RWPE1 (cell line): Measurements from ENCODE around the gene IARS1.

Experiments used
- CTCF ChIA-PET: fragments of 350-600 bp; sonication (Branson Sonifier 250); formaldehyde crosslinking; extraction: SDS; loops from one replicate; lab custom pipeline; 2021; lab: Yijun Ruan, JAX
- POLR2A ChIA-PET: fragments of 400-600 bp; formaldehyde crosslinking; extraction: SDS; loops from one replicate; lab custom pipeline; 2020; ENCODE audit warnings: antibody characterized with exemption; ENCODE audit not compliant: low non-redundant PET; lab: Yijun Ruan, JAX
- DNase-seq: peaks from one replicate; pipeline ENCODE4 v3.0.0; 2012; ENCODE audit warnings: low spot score
- H3K27ac ChIP-seq: fragments of 450-650 bp; 2 replicates; pipeline ENCODE4 v1.5.1; 2017
- CTCF ChIP-seq: fragments of 450-650 bp; conservative IDR thresholded peaks from 2 replicates; pipeline ENCODE4 v1.5.1; 2017; ENCODE audit warnings: low read depth, mild to moderate bottlenecking

Gene IARS1

GRCh38 chr9:92245005-92245797 is 48.3 kb downstream of the IARS1 start:
- no peak for DNase-seq
- ChIA-PET POLR2A (no interaction called here), CTCF (interaction anchor here (1.5 to 1.9 kb wide), 2 partner anchors 18 to 105 kb away, joined by 3 to 7 read pairs; no protein-coding TSS in a partner anchor)
- TF ChIP-seq CTCF, result no peak
- H3K27ac ChIP-seq, result peak overlapping the region; percentile 16; the same call in 1 of the 2 replicates
